H1 (cell line): Measurements from ENCODE around the gene OLFM2.

Experiments used
- CHD1 ChIP-seq: IDR thresholded peaks from 2 replicates; pipeline ENCODE4 v1.6.1; 2012; ENCODE audit warnings: low read depth, low read length, improper control_type of control experiment
- CREB1 ChIP-seq: IDR thresholded peaks from 2 replicates; pipeline ENCODE4 v1.6.1; 2012; ENCODE audit warnings: inconsistent platforms
- EP300 ChIP-seq, 2 experiments: IDR thresholded peaks; 1 replicate in 1 of 2; 2 replicates in 1 of 2; pipeline ENCODE4 v1.6.1; 2011 to 2012; ENCODE audit warnings: low read depth in 2 of 2, low read length in 2 of 2, mild to moderate bottlenecking in 2 of 2, borderline replicate concordance in 1 of 2, inconsistent platforms in 1 of 2, moderate library complexity in 1 of 2
- GTF2F1 ChIP-seq: IDR thresholded peaks from 2 replicates; pipeline ENCODE4 v1.6.1; 2012; ENCODE audit warnings: low read depth, low read length, improper control_type of control experiment, borderline replicate concordance
- KDM1A ChIP-seq: fragments of 200-600, 300-600 bp; sonication (generic); IDR thresholded peaks from 2 replicates; pipeline ENCODE4 v1.7.1; 2016; ENCODE audit warnings: mild to moderate bottlenecking, low read length, borderline replicate concordance
- PHF8 ChIP-seq: fragments of 200-600 bp; sonication (generic); conservative IDR thresholded peaks from 2 replicates; pipeline ENCODE4 v1.7.1; 2012; ENCODE audit warnings: low read depth, mild to moderate bottlenecking, inconsistent platforms, low read length, moderate library complexity
- POLR2A ChIP-seq, 2 experiments: IDR thresholded peaks; 1 replicate in 1 of 2; 2 replicates in 1 of 2; pipeline ENCODE4 v1.6.1; 2011; ENCODE audit warnings: low read depth in 2 of 2, low read length in 2 of 2, mild to moderate bottlenecking in 2 of 2; ENCODE audit errors: control extremely low read depth in 1 of 2
- RAD21 ChIP-seq, 2 experiments: IDR thresholded peaks in 1 of 2; conservative IDR thresholded peaks in 1 of 2; 2 replicates each; pipeline ENCODE4 v1.6.1; 2011; ENCODE audit warnings: low read depth in 2 of 2, low read length in 2 of 2, improper control_type of control experiment in 1 of 2, inconsistent platforms in 1 of 2, mild to moderate bottlenecking in 1 of 2, moderate library complexity in 1 of 2
- RFX5 ChIP-seq: IDR thresholded peaks from 2 replicates; pipeline ENCODE4 v1.6.1; 2011; ENCODE audit warnings: low read depth, low read length, improper control_type of control experiment, borderline replicate concordance
- RNF2 ChIP-seq: fragments of 200-900, 300-1000 bp; sonication (generic); IDR thresholded peaks from 2 replicates; pipeline ENCODE4 v1.7.1; 2016; ENCODE audit warnings: borderline replicate concordance, low read depth, mild to moderate bottlenecking, antibody characterized with exemption, low read length; ENCODE audit not compliant: poor library complexity, severe bottlenecking; ENCODE audit errors: missing control alignments
- SIN3A ChIP-seq, 2 experiments: IDR thresholded peaks in 1 of 2; conservative IDR thresholded peaks in 1 of 2; 2 replicates each; pipeline ENCODE4 v1.6.1; 2011 to 2012; ENCODE audit warnings: low read length in 2 of 2, improper control_type of control experiment in 1 of 2, low read depth in 1 of 2, mild to moderate bottlenecking in 1 of 2
- SP1 ChIP-seq: IDR thresholded peaks from 2 replicates; pipeline ENCODE4 v1.6.1; 2011; ENCODE audit warnings: low read depth, low read length
- TAF1 ChIP-seq: IDR thresholded peaks from 2 replicates; pipeline ENCODE4 v1.6.1; 2011; ENCODE audit warnings: mild to moderate bottlenecking, low read depth, low read length
- TF ChIP-seq, protein P1 (sequence below), 3 experiments: IDR thresholded peaks; 1 replicate in 2 of 3; 2 replicates in 1 of 3; pipeline versions ENCODE4 v1.5.1 to v1.6.1; 2011; ENCODE audit warnings: low read length in 3 of 3, mild to moderate bottlenecking in 3 of 3, inconsistent platforms in 2 of 3, low read depth in 1 of 3, moderate library complexity in 1 of 3; ENCODE audit not compliant: insufficient read depth in 1 of 3; ENCODE audit errors: control extremely low read depth in 1 of 3

DNA sequence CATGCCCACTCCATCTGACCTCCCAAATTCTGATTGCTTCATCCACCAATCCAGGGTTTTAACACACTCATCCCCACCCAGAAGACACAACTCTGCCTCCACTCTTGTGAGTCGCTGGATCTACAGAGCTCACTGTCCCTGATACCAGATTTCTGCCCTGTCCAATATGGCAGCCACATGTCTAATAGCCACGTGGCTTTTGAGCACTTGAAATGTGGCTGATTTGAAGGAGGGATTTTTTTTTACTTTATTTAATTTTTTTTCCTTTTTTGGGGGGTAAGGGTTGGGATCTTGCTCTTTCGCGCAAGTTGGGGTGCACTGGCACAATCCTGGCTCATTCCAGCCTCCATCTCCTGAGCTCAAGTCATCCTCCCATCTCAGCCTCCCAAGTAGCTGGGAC is 24.8 kb upstream of the OLFM2 start:
- TF ChIP-seq, protein P1, sequence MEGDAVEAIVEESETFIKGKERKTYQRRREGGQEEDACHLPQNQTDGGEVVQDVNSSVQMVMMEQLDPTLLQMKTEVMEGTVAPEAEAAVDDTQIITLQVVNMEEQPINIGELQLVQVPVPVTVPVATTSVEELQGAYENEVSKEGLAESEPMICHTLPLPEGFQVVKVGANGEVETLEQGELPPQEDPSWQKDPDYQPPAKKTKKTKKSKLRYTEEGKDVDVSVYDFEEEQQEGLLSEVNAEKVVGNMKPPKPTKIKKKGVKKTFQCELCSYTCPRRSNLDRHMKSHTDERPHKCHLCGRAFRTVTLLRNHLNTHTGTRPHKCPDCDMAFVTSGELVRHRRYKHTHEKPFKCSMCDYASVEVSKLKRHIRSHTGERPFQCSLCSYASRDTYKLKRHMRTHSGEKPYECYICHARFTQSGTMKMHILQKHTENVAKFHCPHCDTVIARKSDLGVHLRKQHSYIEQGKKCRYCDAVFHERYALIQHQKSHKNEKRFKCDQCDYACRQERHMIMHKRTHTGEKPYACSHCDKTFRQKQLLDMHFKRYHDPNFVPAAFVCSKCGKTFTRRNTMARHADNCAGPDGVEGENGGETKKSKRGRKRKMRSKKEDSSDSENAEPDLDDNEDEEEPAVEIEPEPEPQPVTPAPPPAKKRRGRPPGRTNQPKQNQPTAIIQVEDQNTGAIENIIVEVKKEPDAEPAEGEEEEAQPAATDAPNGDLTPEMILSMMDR (IDR thresholded peaks at IDR 0.05; ENCODE audit: control extremely low read depth in 1 of 3, insufficient read depth in 1 of 3, low read depth in 1 of 3, low read length in 3 of 3), result no peak
- TF ChIP-seq RFX5 (no peak), RAD21 (IDR thresholded peaks at IDR 0.05 in 1 of 2, conservative IDR thresholded peaks at IDR 0.05 in 1 of 2; ENCODE audit: low read depth in 2 of 2, low read length in 2 of 2) (no peak), KDM1A (no peak), POLR2A (IDR thresholded peaks at IDR 0.05; ENCODE audit: control extremely low read depth in 1 of 2, low read depth in 2 of 2, low read length in 2 of 2) (no peak), EP300 (IDR thresholded peaks at IDR 0.05; ENCODE audit: borderline replicate concordance in 1 of 2, low read depth in 2 of 2, low read length in 2 of 2) (no peak), SP1 (no peak), CHD1 (no peak), GTF2F1 (no peak), RNF2 (no peak), TAF1 (no peak), PHF8 (no peak), SIN3A (conservative IDR thresholded peaks at IDR 0.05 in 1 of 2, IDR thresholded peaks at IDR 0.05 in 1 of 2; ENCODE audit: low read depth in 1 of 2, low read length in 2 of 2) (no peak), CREB1 (no peak)
